Measurements from ENCODE around the gene EHMT1. TPM values are rescaled to one million over a fixed set of nuclear protein-coding genes. Genes with fewer than 3 reads are reported as not detected.

Gene EHMT1
- total RNA-seq, 1 donor from 2014 or later: 163 TPM

GRCh38 chr9:137726764-137727163 is 108.0 kb downstream of the EHMT1 start:
- DNase-seq (ENCODE audit: low read depth, low spot score): no peak
- no peak overlapping the region for H3K27ac Mint-ChIP-seq (ENCODE audit: unreplicated experiment)
- peaks cover 5% of the 10 kb centered on the region for H3K4me1 Mint-ChIP-seq
- H3K9me3 Mint-ChIP-seq: peaks cover 12% of the 10 kb centered on the region
- H3K4me3 Mint-ChIP-seq: no peak overlapping the region
- no peaks in the 10 kb centered on the region for H3K27me3 Mint-ChIP-seq (ENCODE audit: low read depth)
- TF ChIP-seq CTCF (conservative IDR thresholded peaks at IDR 0.05): no peak
- H3K36me3 Mint-ChIP-seq (ENCODE audit: low read depth): peaks cover 52% of the 10 kb centered on the region

- Mint-ChIP-seq H3K4me3 (no peak overlapping the region), H3K27me3 (ENCODE audit: low read depth) (no peaks in the 10 kb centered on the region), H3K27ac (ENCODE audit: unreplicated experiment) (no peak overlapping the region), H3K9me3 (peaks cover 12% of the 10 kb centered on the region), H3K4me1 (no peaks in the 10 kb centered on the region), H3K36me3 (ENCODE audit: low read depth) (peaks cover 54% of the 10 kb centered on the region)
- no peak for TF ChIP-seq CTCF (conservative IDR thresholded peaks at IDR 0.05)
- DNase-seq (ENCODE audit: low read depth, low spot score): no peak
Measured at GRCh38 chr9:137727716-137728115, 108.9 kb downstream of the EHMT1 start.

DNA sequence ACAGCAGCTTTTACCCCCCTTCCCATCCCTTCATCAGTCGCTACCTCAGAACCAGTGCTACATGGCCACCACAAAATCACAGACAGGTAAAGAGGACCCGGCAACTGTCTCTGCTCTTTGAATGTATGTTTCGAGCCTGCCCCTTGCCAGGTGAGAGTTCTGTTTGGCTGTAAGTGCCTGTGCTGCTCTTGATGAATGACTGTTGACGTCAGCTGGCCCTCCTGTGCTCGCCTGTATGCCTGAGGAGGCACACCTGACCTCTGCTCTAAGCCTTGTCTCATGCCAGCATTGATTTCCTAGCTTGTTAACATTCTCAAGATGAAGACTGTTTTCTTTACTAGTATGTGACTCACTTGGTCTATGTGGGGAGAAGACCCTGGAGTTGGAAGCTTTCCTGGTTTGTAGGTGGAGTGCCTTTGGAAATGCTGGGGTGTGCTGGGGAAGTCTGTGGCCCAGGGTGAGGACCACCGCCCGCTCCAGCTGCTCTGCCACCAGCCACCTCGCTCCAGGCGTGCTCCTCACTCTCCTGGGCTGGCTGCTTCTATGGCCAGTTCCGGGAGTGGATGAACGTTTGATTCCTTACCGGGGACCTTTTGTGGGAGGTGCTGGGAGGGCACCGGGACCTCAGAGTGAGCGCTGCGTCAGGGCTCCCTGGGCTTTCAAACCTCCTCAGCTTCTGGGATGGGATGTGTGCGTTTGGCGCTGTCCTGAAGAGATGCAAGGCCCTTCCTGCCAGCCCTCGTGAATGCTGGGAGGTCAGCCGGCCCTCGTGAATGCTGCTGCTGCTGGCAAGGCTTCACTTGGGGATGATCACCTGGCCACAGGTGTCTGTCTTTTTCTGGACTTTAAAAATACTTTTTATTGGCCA is 109.9 kb downstream of the EHMT1 start:
- Mint-ChIP-seq H3K4me3 (no peak overlapping the region), H3K4me1 (no peaks in the 10 kb centered on the region), H3K36me3 (ENCODE audit: low read depth) (peaks cover 63% of the 10 kb centered on the region), H3K9me3 (peaks cover 13% of the 10 kb centered on the region), H3K27ac (ENCODE audit: unreplicated experiment) (peak overlapping the region; percentile 87), H3K27me3 (ENCODE audit: low read depth) (no peaks in the 10 kb centered on the region)
- TF ChIP-seq CTCF (conservative IDR thresholded peaks at IDR 0.05): no peak
- no peak for DNase-seq (ENCODE audit: low read depth, low spot score)

DNA sequence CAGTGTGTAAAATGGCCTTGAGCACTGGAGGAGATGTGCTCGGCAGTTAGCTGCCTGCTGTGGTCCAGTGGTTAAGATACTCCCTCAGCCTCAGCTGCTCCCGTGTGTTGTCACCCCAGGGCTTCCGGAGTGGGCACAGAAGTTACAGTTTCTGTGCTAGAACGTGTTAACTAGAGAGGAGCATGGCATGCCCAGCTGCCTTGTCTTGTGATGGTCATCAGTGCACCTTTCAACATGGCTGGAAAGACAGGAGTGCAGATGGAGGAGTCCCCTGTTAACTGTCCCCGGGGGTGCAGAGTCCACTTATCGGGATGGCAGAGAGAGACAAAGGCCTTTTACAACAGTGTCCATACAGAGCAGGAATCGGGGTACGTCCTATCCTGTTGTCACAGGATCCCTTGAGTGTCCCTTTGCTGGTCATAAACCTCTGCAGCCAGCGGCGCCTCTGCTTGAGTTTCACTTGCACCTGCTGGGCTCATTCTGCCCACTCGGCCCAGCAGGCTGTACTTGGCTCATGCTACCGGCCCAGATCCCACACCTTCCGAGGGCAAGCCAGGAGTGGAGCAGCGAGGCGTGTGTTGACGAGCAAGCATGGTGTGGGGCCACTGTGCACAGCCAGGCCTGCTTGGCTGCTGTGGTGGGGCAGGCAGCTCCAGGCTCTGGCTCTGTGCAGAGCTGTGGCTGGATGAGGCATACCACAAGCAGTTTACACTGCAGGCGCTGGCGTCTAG is 112.6 kb downstream of the EHMT1 start:
- no peak for DNase-seq (ENCODE audit: low read depth, low spot score)
- no peak overlapping the region for H3K4me3 Mint-ChIP-seq
- no peak overlapping the region for H3K27ac Mint-ChIP-seq (ENCODE audit: unreplicated experiment)
- H3K36me3 Mint-ChIP-seq (ENCODE audit: low read depth): peaks cover 71% of the 10 kb centered on the region
- no peak for TF ChIP-seq CTCF (conservative IDR thresholded peaks at IDR 0.05)
- peaks cover 17% of the 10 kb centered on the region for H3K9me3 Mint-ChIP-seq
- no peaks in the 10 kb centered on the region for H3K27me3 Mint-ChIP-seq (ENCODE audit: low read depth)
- H3K4me1 Mint-ChIP-seq: no peaks in the 10 kb centered on the region

- H3K27ac Mint-ChIP-seq (ENCODE audit: unreplicated experiment): no peak overlapping the region
Measured at GRCh38 chr9:137731947-137732813, 113.4 kb downstream of the EHMT1 start.

More at GRCh38 chr9:137731947-137732813, 113.4 kb downstream of the EHMT1 start:
- no peak for TF ChIP-seq CTCF (conservative IDR thresholded peaks at IDR 0.05)
- Mint-ChIP-seq H3K9me3 (peaks cover 14% of the 10 kb centered on the region), H3K4me3 (no peak overlapping the region), H3K27me3 (ENCODE audit: low read depth) (no peaks in the 10 kb centered on the region), H3K36me3 (ENCODE audit: low read depth) (peaks cover 65% of the 10 kb centered on the region), H3K4me1 (no peaks in the 10 kb centered on the region)
- no peak for DNase-seq (ENCODE audit: low read depth, low spot score)

Data from neural crest cell (in vitro differentiated cells).